GM21390 (cell line): Measurements from ENCODE around the gene GADD45B.

Source experiments
- ATAC-seq: cut with Tn5 transposase; IDR thresholded peaks from one replicate; pipeline ENCODE4 v1.9.1; 2021; ENCODE audit not compliant: unreplicated experiment

The GADD45B gene

GRCh38 chr19:2475702-2476450, at the start of gene GADD45B:
GADD45B (plus strand) TSS chr19:2476127; CDS start chr19:2476359, 232 bp downstream.
- ATAC-seq: peak; percentile 40

- peak; percentile 15 for ATAC-seq
Measured at GRCh38 chr19:2426611-2427428, 49.1 kb upstream of the GADD45B start.

GRCh38 chr19:2427429-2428320, 48.3 kb upstream of the GADD45B start, which contains the start of gene TIMM13:
TIMM13 (minus strand) TSS chr19:2427586; CDS start chr19:2427533, 53 bp downstream.
- ATAC-seq: peak; percentile 72

GRCh38 chr19:2428321-2428690, 47.6 kb upstream of the GADD45B start:
- no peak for ATAC-seq

- ATAC-seq: no peak
Measured at GRCh38 chr19:2428756-2429711, 46.9 kb upstream of the GADD45B start.

- no peak for ATAC-seq
Measured at GRCh38 chr19:2429917-2430535, 45.9 kb upstream of the GADD45B start.

GRCh38 chr19:2431318-2432055, 44.4 kb upstream of the GADD45B start:
- ATAC-seq: no peak

- no peak for ATAC-seq
Measured at GRCh38 chr19:2432131-2432848, 43.6 kb upstream of the GADD45B start.

GRCh38 chr19:2433854-2434253, 42.1 kb upstream of the GADD45B start:
- no peak for ATAC-seq

- no peak for ATAC-seq
Measured at GRCh38 chr19:2434267-2434666, 41.7 kb upstream of the GADD45B start.

GRCh38 chr19:2434721-2435265, 41.1 kb upstream of the GADD45B start:
- ATAC-seq: no peak

- ATAC-seq: no peak
Measured at GRCh38 chr19:2436384-2436783, 39.5 kb upstream of the GADD45B start.

GRCh38 chr19:2436926-2437325, 39.0 kb upstream of the GADD45B start:
- ATAC-seq: no peak

- ATAC-seq: no peak
Measured at GRCh38 chr19:2438178-2438577, 37.7 kb upstream of the GADD45B start.

GRCh38 chr19:2440515-2440914, 35.4 kb upstream of the GADD45B start:
- no peak for ATAC-seq

- ATAC-seq: no peak
Measured at GRCh38 chr19:2441096-2441752, 34.7 kb upstream of the GADD45B start.

GRCh38 chr19:2443116-2443784, 32.7 kb upstream of the GADD45B start:
- no peak for ATAC-seq
